H9 (cell line): ENCODE data around the gene MED31. TPM values are rescaled to one million over a fixed set of nuclear protein-coding genes. Genes with fewer than 3 reads are reported as not detected.

ENCODE experiments used
- DNase-seq: peaks from one replicate; pipeline ENCODE4 v3.0.0-alpha.2; 2017
- H2AFZ ChIP-seq: one replicate; pipeline ENCODE4 v1.6.1; 2013; ENCODE audit warnings: mild to moderate bottlenecking, low read length, control low read depth, moderate library complexity
- H2AK5ac ChIP-seq: 2 replicates; pipeline ENCODE4 v1.6.1; 2013; ENCODE audit warnings: low read length, control low read depth, mixed read lengths; ENCODE audit not compliant: insufficient read length
- H2BK120ac ChIP-seq: one replicate; pipeline ENCODE4 v1.6.1; 2013; ENCODE audit warnings: low read depth, mild to moderate bottlenecking, low read length, control low read depth, inconsistent platforms; ENCODE audit not compliant: poor library complexity, severe bottlenecking
- H2BK12ac ChIP-seq: 2 replicates; pipeline ENCODE4 v1.6.1; 2013; ENCODE audit warnings: low read length, control low read depth, mixed read lengths, low read depth; ENCODE audit not compliant: insufficient read length
- H2BK15ac ChIP-seq: 2 replicates; pipeline ENCODE4 v1.6.1; 2013; ENCODE audit warnings: low read depth, low read length, control low read depth
- H2BK20ac ChIP-seq: one replicate; pipeline ENCODE4 v1.6.1; 2013; ENCODE audit warnings: low read depth, mild to moderate bottlenecking, low read length, control low read depth, inconsistent platforms; ENCODE audit not compliant: poor library complexity, severe bottlenecking
- H2BK5ac ChIP-seq: 2 replicates; pipeline ENCODE4 v1.6.1; 2013; ENCODE audit warnings: low read length, control low read depth, mixed read lengths; ENCODE audit not compliant: insufficient read length
- H3K14ac ChIP-seq: 2 replicates; pipeline ENCODE4 v1.6.1; 2013; ENCODE audit warnings: low read length, control low read depth; ENCODE audit not compliant: insufficient read depth
- H3K18ac ChIP-seq: 2 replicates; pipeline ENCODE4 v1.6.1; 2013; ENCODE audit warnings: low read depth, mild to moderate bottlenecking, mixed read lengths, low read length, control low read depth; ENCODE audit not compliant: insufficient read length
- H3K23ac ChIP-seq: 2 replicates; pipeline ENCODE4 v1.6.1; 2013; ENCODE audit warnings: low read length, control low read depth, mixed read lengths, low read depth; ENCODE audit not compliant: insufficient read length
- H3K23me2 ChIP-seq: 2 replicates; pipeline ENCODE4 v1.6.1; 2013; ENCODE audit warnings: low read depth, mild to moderate bottlenecking, mixed read lengths, low read length, control low read depth; ENCODE audit not compliant: insufficient read length, poor library complexity, severe bottlenecking
- H3K27ac ChIP-seq: 2 replicates; pipeline ENCODE4 v1.5.1; 2013; ENCODE audit warnings: low read length, control low read depth, mixed read lengths, low read depth; ENCODE audit not compliant: insufficient read length
- H3K27me3 ChIP-seq: 2 replicates; pipeline ENCODE4 v1.6.1; 2013; ENCODE audit warnings: low read length, control low read depth, inconsistent platforms; ENCODE audit not compliant: insufficient read depth
- H3K4ac ChIP-seq: 2 replicates; pipeline ENCODE4 v1.6.1; 2013; ENCODE audit warnings: low read depth, mild to moderate bottlenecking, control low read depth, inconsistent platforms, low read length, moderate library complexity
- H3K4me1 ChIP-seq: 2 replicates; pipeline ENCODE4 v1.6.1; 2013; ENCODE audit warnings: low read length, control low read depth, inconsistent platforms; ENCODE audit not compliant: insufficient read depth
- H3K4me2 ChIP-seq: 2 replicates; pipeline ENCODE4 v1.6.1; 2013; ENCODE audit warnings: low read length, control low read depth, mixed read lengths; ENCODE audit not compliant: insufficient read length, insufficient read depth
- H3K56ac ChIP-seq: 2 replicates; pipeline ENCODE4 v1.6.1; 2013; ENCODE audit warnings: low read depth, mild to moderate bottlenecking, mixed read lengths, low read length, control low read depth; ENCODE audit not compliant: insufficient read length
- H3K79me1 ChIP-seq: 2 replicates; pipeline ENCODE4 v1.6.1; 2013; ENCODE audit warnings: low read depth, mild to moderate bottlenecking, moderate library complexity, low read length, control low read depth, inconsistent platforms; ENCODE audit not compliant: insufficient read depth, poor library complexity, severe bottlenecking
- H3K79me2 ChIP-seq: 2 replicates; pipeline ENCODE4 v1.6.1; 2013; ENCODE audit warnings: low read length, control low read depth, inconsistent platforms; ENCODE audit not compliant: insufficient read depth
- H3K9ac ChIP-seq: 2 replicates; pipeline ENCODE4 v1.6.1; 2013; ENCODE audit warnings: low read length, control low read depth, mixed read lengths; ENCODE audit not compliant: insufficient read length; ENCODE audit errors: extremely low read depth
- H3K9me3 ChIP-seq: one replicate; pipeline ENCODE4 v1.6.1; 2013; ENCODE audit warnings: low read depth, low read length, inconsistent platforms; ENCODE audit not compliant: control insufficient read depth
- H3T11ph ChIP-seq: one replicate; pipeline ENCODE4 v1.6.1; 2013; ENCODE audit warnings: mild to moderate bottlenecking, low read length, control low read depth, inconsistent platforms
- H4K20me1 ChIP-seq: one replicate; pipeline ENCODE4 v1.6.1; 2013; ENCODE audit not compliant: control insufficient read depth, insufficient read length, insufficient read depth
- H4K5ac ChIP-seq: 2 replicates; pipeline ENCODE4 v1.6.1; 2013; ENCODE audit warnings: low read depth, mild to moderate bottlenecking, mixed read lengths, low read length, control low read depth; ENCODE audit not compliant: insufficient read length
- H4K8ac ChIP-seq: replicated peaks from 2 replicates; pipeline ENCODE4 v1.6.1; 2013; ENCODE audit warnings: low read length, control low read depth, mixed read lengths, low read depth; ENCODE audit not compliant: insufficient read length
- H4K91ac ChIP-seq: 2 replicates; pipeline ENCODE4 v1.6.1; 2013; ENCODE audit warnings: low read depth, mild to moderate bottlenecking, moderate library complexity, mixed read lengths, low read length, control low read depth; ENCODE audit not compliant: insufficient read length
- H3K27ac Mint-ChIP-seq, 3 experiments: 2 replicates in 2 of 3; 3 replicates in 1 of 3; pipeline ENCODE4 v1.8.0; 2020 to 2021; ENCODE audit warnings: mixed read lengths in 3 of 3, mild to moderate bottlenecking in 1 of 3, moderate library complexity in 1 of 3
- H3K27me3 Mint-ChIP-seq: 2 replicates; pipeline ENCODE4 v1.8.0; 2021; ENCODE audit warnings: low read depth, mild to moderate bottlenecking, moderate library complexity, mixed read lengths
- H3K36me3 Mint-ChIP-seq, 3 experiments: 2 replicates in 2 of 3; 3 replicates in 1 of 3; pipeline ENCODE4 v1.8.0; 2020 to 2021; ENCODE audit warnings: low read depth in 3 of 3, mixed read lengths in 3 of 3; ENCODE audit not compliant: insufficient read depth in 1 of 3
- H3K4me1 Mint-ChIP-seq, 2 experiments: 2 replicates each; pipeline ENCODE4 v1.8.0; 2020; ENCODE audit warnings: mixed read lengths in 2 of 2
- H3K4me3 Mint-ChIP-seq, 2 experiments: 2 replicates in 1 of 2; 3 replicates in 1 of 2; pipeline ENCODE4 v1.8.0; 2020 to 2021; ENCODE audit warnings: mild to moderate bottlenecking in 2 of 2, mixed read lengths in 2 of 2, moderate library complexity in 1 of 2
- H3K9me3 Mint-ChIP-seq, 2 experiments: 2 replicates in 1 of 2; 3 replicates in 1 of 2; pipeline ENCODE4 v1.8.0; 2020; ENCODE audit warnings: mild to moderate bottlenecking in 2 of 2, mixed read lengths in 2 of 2, moderate library complexity in 1 of 2
- WGBS: extraction: QIAGEN DNeasy Blood & Tissue Kit; methylation state at CpG from one replicate; pipeline ENCODE4 v1.1.7; 2013; ENCODE audit warnings: missing lambda C conversion rate, low lambda C conversion rate, mixed read lengths; ENCODE audit not compliant: insufficient read length; ENCODE audit errors: extremely low coverage; 5-methylcytosine and 5-hydroxymethylcytosine counted together
- total RNA-seq: library from RNA; stranded (reverse); gene quantifications from 2 replicates; pipeline ENCODE4 v1.2.1, GENCODE V29; 2021
- TF ChIP-seq, protein P1 (sequence below): fragments of 200-600 bp; sonication (generic); conservative IDR thresholded peaks from 3 replicates; pipeline ENCODE4 v1.8.0; 2021; ENCODE audit warnings: antibody characterized with exemption, mild to moderate bottlenecking

The MED31 gene
- total RNA-seq, 1 experiment from 2014 or later = 11.8 TPM

GRCh38 chr17:6688944-6689343 is 37.5 kb upstream of the MED31 start:
- no peaks in the 10 kb centered on the region for H3K9me3 Mint-ChIP-seq
- H3K4me3 Mint-ChIP-seq = no peak overlapping the region
- no peaks in the 10 kb centered on the region for H3K27me3 ChIP-seq
- no peaks in the 10 kb centered on the region for H3K23me2 ChIP-seq
- H4K20me1 ChIP-seq = no peaks in the 10 kb centered on the region
- no peak overlapping the region for H4K8ac ChIP-seq
- no peak overlapping the region for H3K23ac ChIP-seq
- H4K5ac ChIP-seq = no peak overlapping the region
- no peak for DNase-seq
- TF ChIP-seq, protein P1, sequence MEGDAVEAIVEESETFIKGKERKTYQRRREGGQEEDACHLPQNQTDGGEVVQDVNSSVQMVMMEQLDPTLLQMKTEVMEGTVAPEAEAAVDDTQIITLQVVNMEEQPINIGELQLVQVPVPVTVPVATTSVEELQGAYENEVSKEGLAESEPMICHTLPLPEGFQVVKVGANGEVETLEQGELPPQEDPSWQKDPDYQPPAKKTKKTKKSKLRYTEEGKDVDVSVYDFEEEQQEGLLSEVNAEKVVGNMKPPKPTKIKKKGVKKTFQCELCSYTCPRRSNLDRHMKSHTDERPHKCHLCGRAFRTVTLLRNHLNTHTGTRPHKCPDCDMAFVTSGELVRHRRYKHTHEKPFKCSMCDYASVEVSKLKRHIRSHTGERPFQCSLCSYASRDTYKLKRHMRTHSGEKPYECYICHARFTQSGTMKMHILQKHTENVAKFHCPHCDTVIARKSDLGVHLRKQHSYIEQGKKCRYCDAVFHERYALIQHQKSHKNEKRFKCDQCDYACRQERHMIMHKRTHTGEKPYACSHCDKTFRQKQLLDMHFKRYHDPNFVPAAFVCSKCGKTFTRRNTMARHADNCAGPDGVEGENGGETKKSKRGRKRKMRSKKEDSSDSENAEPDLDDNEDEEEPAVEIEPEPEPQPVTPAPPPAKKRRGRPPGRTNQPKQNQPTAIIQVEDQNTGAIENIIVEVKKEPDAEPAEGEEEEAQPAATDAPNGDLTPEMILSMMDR = no peak
- no peak overlapping the region for H3T11ph ChIP-seq
- no peak overlapping the region for H3K18ac ChIP-seq
- no peaks in the 10 kb centered on the region for H3K79me1 ChIP-seq
- no peak overlapping the region for H3K9ac ChIP-seq
- H4K91ac ChIP-seq = no peak overlapping the region
- H3K27me3 Mint-ChIP-seq = peaks cover 16% of the 10 kb centered on the region
- H3K4me1 ChIP-seq = no peaks in the 10 kb centered on the region
- WGBS = no CpG with 5 or more reads among the region's 9 CpGs
- H2BK15ac ChIP-seq = no peak overlapping the region
- no peak overlapping the region for H2BK5ac ChIP-seq
- no peak overlapping the region for H3K56ac ChIP-seq
- no peak overlapping the region for H3K4me2 ChIP-seq
- no peak overlapping the region for H2AK5ac ChIP-seq
- no peak overlapping the region for H2BK12ac ChIP-seq
- no peaks in the 10 kb centered on the region for H3K36me3 Mint-ChIP-seq
- no peaks in the 10 kb centered on the region for H3K4me1 Mint-ChIP-seq
- no peak overlapping the region for H3K27ac ChIP-seq
- no peak overlapping the region for H2BK20ac ChIP-seq
- no peaks in the 10 kb centered on the region for H3K9me3 ChIP-seq
- no peak overlapping the region for H2AFZ ChIP-seq
- no peaks in the 10 kb centered on the region for H3K79me2 ChIP-seq
- no peak overlapping the region for H3K4ac ChIP-seq
- H3K14ac ChIP-seq = no peak overlapping the region
- no peak overlapping the region for H2BK120ac ChIP-seq
- H3K27ac Mint-ChIP-seq = peak overlapping the region in 1 of 3 experiments; percentile 24; a peak in 1 of 7 replicates
